ENCODE measurements around the gene PAEP. TPM values are rescaled to one million over a fixed set of nuclear protein-coding genes. Genes with fewer than 3 reads are reported as not detected.

PAEP gene
- total and polyA plus RNA-seq, 4 donors, result 0.37 to 3.0 (median 0.98) TPM; not detected in 1

- DNase-seq, result no peak
- no peaks in the 10 kb centered on the region for H3K27me3 ChIP-seq (ENCODE audit: control insufficient read depth in 3 of 3, insufficient read depth in 3 of 3, low read length in 2 of 3)
- WGBS, 2 donors, result 90 to 94% methylated on average over 11 of the region's 11 CpGs
Measured at GRCh38 chr9:135606885-135607259, 45.3 kb downstream of the PAEP start.

GRCh38 chr9:135607401-135608293 lies 46.1 kb downstream of the PAEP start:
- 83 to 89% methylated on average over 25 of the region's 25 CpGs for WGBS, 2 donors
- Histone ChIP-seq H3K27ac (ENCODE audit: low read depth in 1 of 2, low read length in 1 of 2) (no peak overlapping the region), H3K4me1 (ENCODE audit: control insufficient read depth in 5 of 5, insufficient read depth in 5 of 5, low read length in 5 of 5) (peaks cover 0 to 3% (median 0%) of the 10 kb centered on the region in 5 donors), H3K9ac (ENCODE audit: insufficient read depth in 1 of 2, low read length in 2 of 2) (no peak overlapping the region), H3K36me3 (ENCODE audit: control insufficient read depth in 4 of 4, insufficient read depth in 4 of 4, low read length in 4 of 4) (no peaks in the 10 kb centered on the region), H3K9me3 (ENCODE audit: control insufficient read depth in 4 of 4, insufficient read depth in 3 of 4, low read length in 3 of 4) (peaks cover 0 to 2% (median 0%) of the 10 kb centered on the region in 4 donors), H3K4me3 (no peak overlapping the region), H3K27me3 (ENCODE audit: control insufficient read depth in 3 of 3, insufficient read depth in 3 of 3, low read length in 2 of 3) (no peaks in the 10 kb centered on the region)
- no peak for TF ChIP-seq CTCF (IDR thresholded peaks at IDR 0.05; ENCODE audit: control extremely low read depth, extremely low read depth)
- no peak for ATAC-seq (ENCODE audit: insufficient read depth, low FRiP score)
- DNase-seq, result no peak

More at GRCh38 chr9:135606885-135607259, 45.3 kb downstream of the PAEP start:
- Histone ChIP-seq H3K27ac (ENCODE audit: low read depth in 1 of 2, low read length in 1 of 2) (no peak overlapping the region), H3K9me3 (ENCODE audit: control insufficient read depth in 4 of 4, insufficient read depth in 3 of 4, low read length in 3 of 4) (no peaks in the 10 kb centered on the region), H3K9ac (ENCODE audit: insufficient read depth in 1 of 2, low read length in 2 of 2) (no peak overlapping the region), H3K36me3 (ENCODE audit: control insufficient read depth in 4 of 4, insufficient read depth in 4 of 4, low read length in 4 of 4) (no peaks in the 10 kb centered on the region), H3K4me1 (ENCODE audit: control insufficient read depth in 5 of 5, insufficient read depth in 5 of 5, low read length in 5 of 5) (peaks cover 0 to 3% (median 0%) of the 10 kb centered on the region in 5 donors), H3K4me3 (no peak overlapping the region)
- TF ChIP-seq CTCF (IDR thresholded peaks at IDR 0.05; ENCODE audit: control extremely low read depth, extremely low read depth), result no peak
- no peak for ATAC-seq (ENCODE audit: insufficient read depth, low FRiP score)

- no peaks in the 10 kb centered on the region for H3K27me3 ChIP-seq (ENCODE audit: control insufficient read depth in 3 of 3, insufficient read depth in 3 of 3, low read length in 2 of 3)
- no peak for TF ChIP-seq CTCF (IDR thresholded peaks at IDR 0.05; ENCODE audit: control extremely low read depth, extremely low read depth)
- WGBS, 2 donors, result 81 to 89% methylated on average over 21 to 22 of the region's 22 CpGs
- H3K4me3 ChIP-seq, result no peak overlapping the region
- no peak overlapping the region for H3K27ac ChIP-seq (ENCODE audit: low read depth in 1 of 2, low read length in 1 of 2)
- peaks cover 0 to 3% (median 0%) of the 10 kb centered on the region in 5 donors for H3K4me1 ChIP-seq (ENCODE audit: control insufficient read depth in 5 of 5, insufficient read depth in 5 of 5, low read length in 5 of 5)
- DNase-seq, result no peak
- H3K9me3 ChIP-seq (ENCODE audit: control insufficient read depth in 4 of 4, insufficient read depth in 3 of 4, low read length in 3 of 4), result peaks cover 0 to 2% (median 0%) of the 10 kb centered on the region in 4 donors
- H3K36me3 ChIP-seq (ENCODE audit: control insufficient read depth in 4 of 4, insufficient read depth in 4 of 4, low read length in 4 of 4), result no peaks in the 10 kb centered on the region
- H3K9ac ChIP-seq (ENCODE audit: insufficient read depth in 1 of 2, low read length in 2 of 2), result no peak overlapping the region
- no peak for ATAC-seq (ENCODE audit: insufficient read depth, low FRiP score)
Measured at GRCh38 chr9:135608294-135608998, 46.9 kb downstream of the PAEP start.
